Brain microvascular endothelial cell (primary cell): ENCODE measurements around the gene ALMS1.
"Not testable (repeated sequence)": the region's sequence is repeated elsewhere in the genome, so short reads cannot be mapped to it uniquely, and the experiment has no call there.

Experiments
- DNase-seq: peaks from one replicate; pipeline ENCODE4 v3.0.0-alpha.2; 2020
- H3K27ac ChIP-seq: fragments of 250-450 bp; sonication (Bioruptor Pico); 2 replicates; pipeline ENCODE4 v1.5.1; 2020; ENCODE audit warnings: mild to moderate bottlenecking, moderate library complexity
- H3K27me3 ChIP-seq: fragments of 250-450 bp; sonication (Bioruptor Pico); replicated peaks from 2 replicates; pipeline ENCODE4 v1.5.1; 2020; ENCODE audit warnings: mild to moderate bottlenecking
- H3K36me3 ChIP-seq: fragments of 250-450 bp; sonication (Bioruptor Pico); replicated peaks from 2 replicates; pipeline ENCODE4 v1.5.1; 2020; ENCODE audit warnings: mild to moderate bottlenecking
- H3K4me3 ChIP-seq: 2 replicates; pipeline ENCODE4 v1.5.1; 2011; ENCODE audit warnings: low read depth, mild to moderate bottlenecking, control low read depth, low read length, moderate library complexity
- CTCF ChIP-seq: IDR thresholded peaks from 2 replicates; pipeline ENCODE4 v1.5.1; 2011; ENCODE audit warnings: low read depth, mild to moderate bottlenecking, moderate library complexity, low read length, control low read depth, inconsistent platforms; ENCODE audit errors: missing control alignments
- in situ Hi-C: cut with HindIII; loops from 2 replicates; pipeline ENCODE4 v1.10.0; 2017; ENCODE audit warnings: low sequenced_read_pairs, low pct_ligation_motif_present

The ALMS1 gene

GRCh38 chr2:73575261-73575660 lies 189.6 kb downstream of the ALMS1 start:
- TF ChIP-seq CTCF, result no peak
- Histone ChIP-seq H3K27me3 (no peaks in the 10 kb centered on the region), H3K36me3 (no peaks in the 10 kb centered on the region), H3K27ac (no peak overlapping the region), H3K4me3 (no peak overlapping the region)
- in situ Hi-C loops, result no loop called here
- no peak for DNase-seq

GRCh38 chr2:73582364-73582763 lies 196.7 kb downstream of the ALMS1 start:
- no peak for DNase-seq
- in situ Hi-C loops, result no loop called here
- no peak for TF ChIP-seq CTCF
- Histone ChIP-seq H3K27ac (no peak overlapping the region), H3K36me3 (no peaks in the 10 kb centered on the region), H3K27me3 (no peaks in the 10 kb centered on the region), H3K4me3 (no peak overlapping the region)

GRCh38 chr2:73588177-73588576 lies 202.5 kb downstream of the ALMS1 start:
- H3K27me3 ChIP-seq, result no peaks in the 10 kb centered on the region

GRCh38 chr2:73593680-73594079 lies 208.0 kb downstream of the ALMS1 start:
- H3K27ac ChIP-seq, result no peak overlapping the region
- H3K4me3 ChIP-seq, result no peak overlapping the region
- no peaks in the 10 kb centered on the region for H3K27me3 ChIP-seq
- H3K36me3 ChIP-seq, result no peaks in the 10 kb centered on the region
- no peak for DNase-seq
- in situ Hi-C loops, result no loop called here
- TF ChIP-seq CTCF, result no peak

More at GRCh38 chr2:73588177-73588576, 202.5 kb downstream of the ALMS1 start:
- no peak overlapping the region for H3K4me3 ChIP-seq
- in situ Hi-C loops, result no loop called here
- H3K27ac ChIP-seq, result no peak overlapping the region
- H3K36me3 ChIP-seq, result no peaks in the 10 kb centered on the region
- no peak for DNase-seq
- no peak for TF ChIP-seq CTCF

- TF ChIP-seq CTCF, result no peak
- no peak overlapping the region for H3K4me3 ChIP-seq
- H3K27me3 ChIP-seq, result no peaks in the 10 kb centered on the region
- in situ Hi-C loops, result no loop called here
- H3K27ac ChIP-seq, result no peak overlapping the region
- DNase-seq, result no peak
- H3K36me3 ChIP-seq, result no peaks in the 10 kb centered on the region
Measured at GRCh38 chr2:73594251-73594650, 208.6 kb downstream of the ALMS1 start.

GRCh38 chr2:73601780-73602179 lies 216.1 kb downstream of the ALMS1 start:
- H3K27ac ChIP-seq, result no peak overlapping the region
- TF ChIP-seq CTCF, result no peak
- no peaks in the 10 kb centered on the region for H3K36me3 ChIP-seq
- in situ Hi-C loops, result no loop called here
- no peaks in the 10 kb centered on the region for H3K27me3 ChIP-seq
- DNase-seq, result no peak
- H3K4me3 ChIP-seq, result no peak overlapping the region

GRCh38 chr2:73603099-73603588 lies 217.5 kb downstream of the ALMS1 start:
- in situ Hi-C loops, result not testable (repeated sequence)
- peak; percentile 79 for DNase-seq

GRCh38 chr2:73604589-73604988 lies 219.0 kb downstream of the ALMS1 start:
- in situ Hi-C loops, DNase-seq, H3K36me3 ChIP-seq: not testable (repeated sequence)

More at GRCh38 chr2:73603099-73603588, 217.5 kb downstream of the ALMS1 start:
- not testable (repeated sequence) for H3K36me3 ChIP-seq, H3K4me3 ChIP-seq, H3K27me3 ChIP-seq
- peak overlapping the region; percentile 36 for H3K27ac ChIP-seq

More at GRCh38 chr2:73604589-73604988, 219.0 kb downstream of the ALMS1 start:
- not testable (repeated sequence) for H3K27ac ChIP-seq, H3K4me3 ChIP-seq, H3K27me3 ChIP-seq
